ENCODE results near the gene SULT1E1.

- TF ChIP-seq POLR2AphosphoS5 (IDR thresholded peaks at IDR 0.05), result no peak
- TF ChIP-seq POLR2A (IDR thresholded peaks at IDR 0.05), result no peak
- TF ChIP-seq CTCF (IDR thresholded peaks at IDR 0.05), result no peak
Measured at GRCh38 chr4:69877453-69877852, 17.5 kb upstream of the SULT1E1 start.

Data from breast epithelium (tissue), 3 donors.